Erythroblast (primary cell): ENCODE results near the gene PDE4D.

Experiments
- DNase-seq, 2 experiments: peaks; one replicate each; lab custom pipeline; 2025; lab: John Stamatoyannopoulos, UW
- GATA1 ChIP-seq: IDR thresholded peaks from 2 replicates; pipeline ENCODE4 v1.6.1; 2011; ENCODE audit warnings: low read depth, mild to moderate bottlenecking, control low read depth, low read length, moderate library complexity
- POLR2A ChIP-seq: IDR thresholded peaks from 2 replicates; pipeline ENCODE4 v1.6.1; 2011; ENCODE audit warnings: mild to moderate bottlenecking, low read length

The PDE4D gene

GRCh38 chr5:59185757-59186385, 707.7 kb downstream of the PDE4D start:
- TF ChIP-seq POLR2A (no peak), GATA1 (no peak)
- no peak for DNase-seq

DNA sequence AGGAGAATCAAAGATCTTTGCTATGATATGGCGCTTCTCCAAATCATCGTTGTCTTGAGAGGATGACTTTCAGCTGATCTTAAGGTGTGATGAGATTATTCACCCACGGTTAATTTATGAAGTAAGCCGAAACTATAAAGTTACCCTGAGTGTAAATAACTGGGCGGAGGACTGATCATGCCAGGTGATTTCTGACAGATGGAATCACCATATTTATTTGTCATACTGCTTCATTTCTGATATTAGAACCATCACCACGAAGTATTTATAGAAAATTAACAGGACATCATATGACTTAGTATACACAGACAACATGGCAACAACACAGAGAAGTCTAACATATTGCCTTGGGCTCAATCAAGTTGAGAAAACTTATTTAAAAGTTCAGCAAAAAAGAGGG, 708.8 kb downstream of the PDE4D start:
- no peak for TF ChIP-seq GATA1
- TF ChIP-seq POLR2A, result no peak
- no peak for DNase-seq

DNA sequence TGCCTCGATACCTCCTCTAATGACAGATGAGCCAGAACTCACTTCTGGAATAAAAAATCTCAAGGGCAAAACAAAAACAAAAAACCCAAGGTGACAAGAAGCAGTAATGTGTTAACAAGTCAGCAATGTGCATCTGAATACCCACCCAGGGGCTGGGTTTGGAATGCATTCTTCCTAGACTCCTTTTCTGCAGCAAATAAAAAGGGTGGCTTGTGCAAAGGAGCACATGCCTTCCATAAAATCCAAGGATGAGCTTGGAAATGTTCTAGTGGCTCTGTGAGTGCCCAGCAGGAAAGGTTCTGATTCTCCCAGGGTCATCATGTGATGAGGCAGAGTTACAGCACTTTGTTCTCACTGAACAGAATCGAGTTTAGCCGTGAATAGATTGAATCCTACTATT, 710.8 kb downstream of the PDE4D start:
- TF ChIP-seq GATA1 (no peak), POLR2A (no peak)
- no peak for DNase-seq

GRCh38 chr5:59180515-59180914, 713.0 kb downstream of the PDE4D start:
- DNase-seq, result no peak

DNA sequence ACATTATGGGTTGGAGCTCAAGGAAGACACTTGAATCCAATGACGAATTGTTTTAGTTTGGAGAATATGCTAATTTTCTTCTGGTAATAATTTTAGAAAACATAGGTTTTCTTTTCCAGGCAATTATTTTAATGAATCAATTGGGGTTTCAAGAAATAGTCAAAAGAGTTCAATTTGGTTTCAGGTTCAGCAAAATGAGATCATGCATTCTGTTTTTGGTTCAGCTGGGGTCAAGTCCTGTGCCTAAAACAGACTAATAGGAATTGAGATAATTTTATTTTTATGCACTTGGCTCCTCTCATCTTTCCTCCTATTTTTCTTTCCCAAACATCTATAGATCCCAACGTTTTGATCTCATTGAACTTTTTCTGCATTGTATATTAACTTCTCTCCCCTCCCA, 713.8 kb downstream of the PDE4D start:
- no peak for DNase-seq
- TF ChIP-seq GATA1, result no peak
- TF ChIP-seq POLR2A, result no peak

More at GRCh38 chr5:59180515-59180914, 713.0 kb downstream of the PDE4D start:
- TF ChIP-seq GATA1 (no peak), POLR2A (no peak)

- no peak for DNase-seq
Measured at GRCh38 chr5:59178482-59178881, 715.0 kb downstream of the PDE4D start.

GRCh38 chr5:59178071-59178470, 715.5 kb downstream of the PDE4D start:
- TF ChIP-seq GATA1 (no peak), POLR2A (no peak)
- DNase-seq, result no peak

More at GRCh38 chr5:59178482-59178881, 715.0 kb downstream of the PDE4D start:
- TF ChIP-seq GATA1 (no peak), POLR2A (no peak)

- no peak for DNase-seq
- no peak for TF ChIP-seq GATA1
Measured at GRCh38 chr5:59177644-59178043, 715.9 kb downstream of the PDE4D start.

GRCh38 chr5:59174248-59174844, 719.2 kb downstream of the PDE4D start:
- no peak for TF ChIP-seq POLR2A
- no peak for TF ChIP-seq GATA1
- peak; percentile 32 to 40 for DNase-seq

DNA sequence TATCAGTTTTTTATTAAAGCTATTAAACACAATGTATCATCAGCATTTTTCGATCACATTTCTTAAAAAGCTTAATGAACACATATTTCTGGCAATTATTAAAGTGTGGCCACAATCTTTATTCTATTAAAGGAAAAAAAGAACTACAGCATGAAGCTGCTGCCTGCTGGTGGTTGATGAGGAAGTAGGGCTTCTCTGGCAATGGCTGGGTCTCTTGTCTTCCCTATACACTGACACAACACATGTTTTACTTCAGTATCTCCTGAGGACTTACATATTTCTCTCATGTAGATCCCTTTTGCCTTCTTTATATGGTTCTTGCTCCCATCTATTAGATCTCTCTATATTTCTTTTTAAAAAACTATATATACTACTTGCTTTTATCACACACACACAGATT, 719.9 kb downstream of the PDE4D start:
- no peak for TF ChIP-seq POLR2A
- no peak for TF ChIP-seq GATA1
- DNase-seq, result no peak

- TF ChIP-seq GATA1, result no peak
- no peak for TF ChIP-seq POLR2A
Measured at GRCh38 chr5:59171131-59171530, 722.4 kb downstream of the PDE4D start.

DNA sequence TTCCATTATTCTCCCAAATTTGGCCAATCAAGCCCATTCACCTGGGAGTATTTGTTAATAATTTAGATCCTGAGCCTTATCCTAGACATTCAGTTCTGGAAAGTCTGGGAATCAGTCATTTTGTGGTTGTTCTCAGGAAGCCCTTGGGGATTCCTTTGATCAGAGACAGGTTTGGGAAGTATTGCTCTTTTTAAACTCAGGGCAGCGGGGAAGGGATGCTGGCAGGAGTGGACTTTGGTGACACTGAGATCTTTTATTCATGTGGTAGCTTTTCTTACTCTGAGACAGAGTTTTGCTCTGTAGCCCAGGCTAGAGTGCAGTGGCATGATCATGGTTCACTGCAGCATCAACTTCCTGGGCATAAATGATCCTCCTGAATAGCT, 723.8 kb downstream of the PDE4D start:
- TF ChIP-seq POLR2A (no peak), GATA1 (no peak)
- DNase-seq, result no peak

More at GRCh38 chr5:59171131-59171530, 722.4 kb downstream of the PDE4D start:
- no peak for DNase-seq

DNA sequence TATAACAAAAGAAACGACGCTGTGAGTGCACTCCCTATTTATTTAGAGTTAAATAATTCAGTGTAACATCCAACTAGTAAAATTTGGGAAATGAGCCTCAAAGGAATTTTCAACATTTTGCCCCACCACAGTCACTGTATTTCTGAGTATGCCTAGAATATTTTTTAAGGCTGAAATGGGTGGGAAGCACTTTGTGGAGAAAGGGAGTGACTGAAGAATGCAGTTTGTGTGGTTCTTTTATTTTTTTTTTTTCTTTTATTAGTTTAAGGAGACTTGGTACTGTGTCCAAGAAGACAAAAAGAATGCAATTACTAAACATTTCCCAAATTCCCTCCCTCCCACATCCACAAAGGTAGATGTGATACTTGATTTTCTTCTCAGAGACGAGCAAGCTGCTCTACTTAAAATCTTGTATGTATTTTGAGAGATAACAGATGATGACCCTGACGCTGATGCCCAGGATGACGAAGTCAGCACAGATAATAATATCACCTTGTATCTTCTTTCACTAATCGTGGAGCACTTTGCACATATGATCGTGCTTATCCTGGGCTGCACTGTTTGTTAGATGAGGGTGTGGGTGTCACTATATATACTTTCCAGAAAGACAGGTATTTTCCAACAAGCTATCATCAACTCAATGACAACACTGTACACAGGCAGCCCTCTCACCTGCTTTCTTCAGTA, 724.3 kb downstream of the PDE4D start:
- no peak for TF ChIP-seq GATA1
- no peak for TF ChIP-seq POLR2A
- DNase-seq, result no peak

- TF ChIP-seq POLR2A, result no peak
- TF ChIP-seq GATA1, result no peak
- DNase-seq, result no peak
Measured at GRCh38 chr5:59168067-59168466, 725.5 kb downstream of the PDE4D start.
